Pancreas (tissue), 10 donors: ENCODE measurements around the gene SYT6. TPM values are rescaled to one million over a fixed set of nuclear protein-coding genes. Genes with fewer than 3 reads are reported as not detected.
A peak's percentile ranks its signal among the peaks of the same experiment; 100 is the strongest.

ENCODE experiments used
- ATAC-seq, 4 donors: fragments of 200-7000 bp; cut with Tn5 transposase; one replicate each; pipeline versions ENCODE4 v1.8.0 to v1.9.1; 2020; ENCODE audit warnings: mild to moderate bottlenecking in 4 of 4, moderate library complexity in 4 of 4
- DNase-seq, 6 donors: peaks; one replicate each; pipeline ENCODE4 v3.0.0-alpha.2; 2020
- FAIRE-seq: peaks from 2 replicates; lab custom pipeline; 2012; peaks lifted over from hg19 to GRCh38; lab: Jason Lieb, UNC
- H3K27ac ChIP-seq, 4 donors: fragments of 200-600 bp; sonication (generic); 1 replicate in 3 of 4; 2 replicates in 1 of 4; pipeline versions ENCODE4 v1.5.0 to v1.8.0; 2020
- H3K27me3 ChIP-seq, 4 donors: fragments of 200-600 bp; one replicate each; pipeline ENCODE4 v1.8.0; 2021
- H3K36me3 ChIP-seq, 3 donors: fragments of 200-600 bp; sonication (generic) in 1 of 3; one replicate each; pipeline versions ENCODE4 v1.5.0 to v1.8.0; 2020 to 2021
- H3K4me1 ChIP-seq, 3 donors: fragments of 200-600 bp; one replicate each; pipeline ENCODE4 v1.8.0; 2021
- H3K4me3 ChIP-seq, 4 donors: fragments of 200-600 bp; sonication (generic) in 2 of 4; one replicate each; pipeline versions ENCODE4 v1.5.0 to v1.8.0; 2020 to 2021
- H3K9me3 ChIP-seq, 4 donors: fragments of 200-600 bp; one replicate each; pipeline ENCODE4 v1.8.0; 2021
- WGBS, 2 donors: extraction: QIAGEN DNeasy Blood & Tissue Kit; methylation state at CpG; one replicate each; pipeline ENCODE4 v1.1.7; 2013; 5-methylcytosine and 5-hydroxymethylcytosine counted together
- intact Hi-C, 3 donors: fragments of 100-400 bp; cut with DNase I; formaldehyde crosslinking; loops; one replicate each; pipeline versions ENCODE4 v1.11.1 to v1.14.2; 2022
- polyA plus RNA-seq, 2 donors: library from polyadenylated mRNA; stranded (reverse); fragments of 200-250 nt; gene quantifications; one replicate each; pipeline ENCODE4 v1.2.3, GENCODE V29; 2013
- total RNA-seq, 6 donors: library from RNA; stranded (reverse); fragmentation: NEBNext Ultra II Directional in 4 of 6; extraction: Animal tissue kit (Norgen Biotek cat#: 25700) in 4 of 6; gene quantifications; one replicate each; pipeline versions ENCODE4 v1.2.1 to v1.2.4, GENCODE V29; 2021 to 2023
- TF ChIP-seq, protein P1 (sequence below), 4 donors: fragments of 200-600 bp; sonication (generic) in 3 of 4; IDR thresholded peaks; one replicate each; pipeline versions ENCODE4 v1.5.0 to v1.8.0; 2021; ENCODE audit warnings: antibody characterized with exemption in 4 of 4
- donor health status: healthy with polysubstance abuse.
- donor health status: DM: no; HTN: no; CAD: no; lungs with moderate emphysema.
- donor health status: DM: no; HTN: no; CAD: no.
- donor health status: control.
- donor health status: control.
- donor health status: Bipolar disorder and iron deficiency.
- donor health status: DM: yes; HTN: yes; CAD: no.
- donor health status: DM: no; HTN: no; CAD: no.
- donor health status: DM: no; HTN: no; CAD: no.
- donor health status: DM: yes; HTN: yes; CAD: no.

SYT6 gene
- total and polyA plus RNA-seq, 8 donors: 0.81 to 5.2 (median 2.9) TPM

DNA sequence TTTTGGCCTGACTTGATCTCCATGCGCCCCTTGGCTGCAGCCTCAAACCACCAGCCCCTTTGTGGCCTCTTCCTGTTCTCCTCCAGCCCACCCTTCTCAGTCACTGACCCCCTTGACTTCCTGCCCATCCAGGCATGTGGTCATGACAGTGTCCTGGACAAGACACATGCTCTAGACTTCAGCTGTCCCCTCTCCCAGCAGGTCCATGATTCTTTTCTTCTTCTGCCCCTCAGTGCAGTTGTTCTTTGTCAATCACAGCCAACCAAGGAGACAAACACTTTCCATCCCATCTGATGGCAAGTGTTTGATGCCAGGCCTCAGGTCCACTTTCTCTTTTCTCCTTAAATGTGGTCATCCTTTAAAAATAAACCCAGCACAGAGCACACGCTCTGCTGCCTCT is 49.7 kb downstream of the SYT6 start:
- H3K27ac ChIP-seq: no peak overlapping the region
- 69 to 78% methylated on average over 2 of the region's 2 CpGs for whole genome bisulfite sequencing, 2 donors
- no peak for FAIRE-seq
- H3K4me3 ChIP-seq: no peak overlapping the region
- intact Hi-C loops: no loop called here
- no peaks in the 10 kb centered on the region for H3K9me3 ChIP-seq
- DNase-seq: no peak
- H3K36me3 ChIP-seq: no peaks in the 10 kb centered on the region
- no peaks in the 10 kb centered on the region for H3K27me3 ChIP-seq
- no peaks in the 10 kb centered on the region for H3K4me1 ChIP-seq
- no peak for ATAC-seq
- TF ChIP-seq, protein P1, sequence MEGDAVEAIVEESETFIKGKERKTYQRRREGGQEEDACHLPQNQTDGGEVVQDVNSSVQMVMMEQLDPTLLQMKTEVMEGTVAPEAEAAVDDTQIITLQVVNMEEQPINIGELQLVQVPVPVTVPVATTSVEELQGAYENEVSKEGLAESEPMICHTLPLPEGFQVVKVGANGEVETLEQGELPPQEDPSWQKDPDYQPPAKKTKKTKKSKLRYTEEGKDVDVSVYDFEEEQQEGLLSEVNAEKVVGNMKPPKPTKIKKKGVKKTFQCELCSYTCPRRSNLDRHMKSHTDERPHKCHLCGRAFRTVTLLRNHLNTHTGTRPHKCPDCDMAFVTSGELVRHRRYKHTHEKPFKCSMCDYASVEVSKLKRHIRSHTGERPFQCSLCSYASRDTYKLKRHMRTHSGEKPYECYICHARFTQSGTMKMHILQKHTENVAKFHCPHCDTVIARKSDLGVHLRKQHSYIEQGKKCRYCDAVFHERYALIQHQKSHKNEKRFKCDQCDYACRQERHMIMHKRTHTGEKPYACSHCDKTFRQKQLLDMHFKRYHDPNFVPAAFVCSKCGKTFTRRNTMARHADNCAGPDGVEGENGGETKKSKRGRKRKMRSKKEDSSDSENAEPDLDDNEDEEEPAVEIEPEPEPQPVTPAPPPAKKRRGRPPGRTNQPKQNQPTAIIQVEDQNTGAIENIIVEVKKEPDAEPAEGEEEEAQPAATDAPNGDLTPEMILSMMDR (IDR thresholded peaks at IDR 0.05): no peak

DNA sequence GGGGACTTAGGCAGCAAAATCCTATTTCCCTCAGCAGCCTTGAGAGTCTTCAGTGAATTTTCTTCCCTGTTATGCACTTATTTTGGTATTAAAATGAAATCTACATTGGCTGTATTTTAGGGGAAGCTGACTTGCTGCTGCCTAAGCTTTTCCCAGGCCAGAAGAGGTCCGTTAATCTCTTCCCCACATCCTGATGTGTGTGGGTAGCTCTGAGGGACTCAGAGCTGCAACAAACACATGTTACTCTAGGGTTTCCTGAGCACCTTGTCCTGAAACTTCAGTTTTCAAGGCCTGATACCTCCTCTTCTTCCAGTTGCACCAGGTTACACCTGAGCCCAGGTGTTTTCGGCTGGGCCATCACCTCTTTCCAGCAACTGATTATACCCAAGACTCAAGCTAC is 51.5 kb downstream of the SYT6 start:
- Histone ChIP-seq H3K9me3 (no peaks in the 10 kb centered on the region), H3K4me1 (no peaks in the 10 kb centered on the region), H3K27ac (no peak overlapping the region), H3K27me3 (no peaks in the 10 kb centered on the region), H3K4me3 (no peak overlapping the region), H3K36me3 (no peaks in the 10 kb centered on the region)
- no peak for ATAC-seq
- WGBS, 2 donors: 87 to 89% methylated on average over 2 of the region's 2 CpGs
- no peak for DNase-seq
- TF ChIP-seq, protein P1 (IDR thresholded peaks at IDR 0.05): no peak
- no peak for FAIRE-seq
- intact Hi-C loops: no loop called here

DNA sequence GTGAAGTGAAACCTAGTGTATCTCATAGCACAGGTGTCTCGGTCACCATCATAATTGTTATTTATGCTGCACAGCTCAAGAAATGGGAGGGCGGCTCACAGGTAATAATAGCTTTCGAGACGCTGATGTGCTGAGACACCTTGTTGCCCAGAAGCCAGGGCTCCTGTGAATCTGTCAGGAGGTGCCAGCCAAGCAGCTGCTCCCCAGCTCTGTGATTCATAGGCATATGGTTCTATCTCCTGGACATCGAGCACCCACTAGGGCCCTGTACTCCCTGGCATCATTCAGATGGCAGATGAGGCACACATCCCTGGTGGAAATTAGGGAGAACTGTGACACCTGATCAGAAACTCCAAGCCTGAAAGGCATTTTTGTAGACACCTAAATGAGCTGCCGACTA is 53.5 kb downstream of the SYT6 start:
- intact Hi-C loops: no loop called here
- H3K27ac ChIP-seq: no peak overlapping the region
- no peak overlapping the region for H3K4me3 ChIP-seq
- ATAC-seq (no peak), FAIRE-seq (no peak), DNase-seq (no peak)
- H3K4me1 ChIP-seq: no peaks in the 10 kb centered on the region
- no peaks in the 10 kb centered on the region for H3K9me3 ChIP-seq
- TF ChIP-seq, protein P1 (IDR thresholded peaks at IDR 0.05): no peak
- 78 to 86% methylated on average over 6 of the region's 6 CpGs for WGBS, 2 donors
- no peaks in the 10 kb centered on the region for H3K36me3 ChIP-seq
- no peaks in the 10 kb centered on the region for H3K27me3 ChIP-seq

DNA sequence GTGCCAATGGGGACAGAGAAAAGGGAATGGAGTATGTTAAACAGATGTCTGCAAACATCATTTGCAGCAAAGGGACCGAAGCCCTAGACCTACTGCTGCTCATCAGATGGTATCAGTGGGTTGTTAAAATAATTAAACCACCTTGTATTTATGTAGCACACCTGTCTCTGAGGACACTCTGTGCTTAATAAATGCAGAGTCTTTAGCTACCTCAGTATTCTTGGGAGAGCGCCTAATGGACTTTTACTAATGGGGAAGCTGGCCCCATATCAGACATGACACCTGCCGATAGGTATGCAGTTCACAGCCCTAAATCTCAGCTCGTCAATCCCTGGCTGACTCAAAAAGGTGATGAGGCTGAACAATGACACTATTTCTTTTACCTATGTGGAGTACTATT is 54.4 kb downstream of the SYT6 start:
- WGBS, 2 donors: 50 to 61% methylated on average over 4 of the region's 4 CpGs
- no peak for DNase-seq
- no peaks in the 10 kb centered on the region for H3K9me3 ChIP-seq
- no peak for FAIRE-seq
- no peaks in the 10 kb centered on the region for H3K27me3 ChIP-seq
- peak in 2 of 4 donors; percentile 27 to 54 for ATAC-seq
- TF ChIP-seq, protein P1 (IDR thresholded peaks at IDR 0.05): no peak
- no peaks in the 10 kb centered on the region for H3K4me1 ChIP-seq
- intact Hi-C loops: no loop called here
- no peak overlapping the region for H3K4me3 ChIP-seq
- H3K27ac ChIP-seq: no peak overlapping the region
- H3K36me3 ChIP-seq: no peaks in the 10 kb centered on the region

DNA sequence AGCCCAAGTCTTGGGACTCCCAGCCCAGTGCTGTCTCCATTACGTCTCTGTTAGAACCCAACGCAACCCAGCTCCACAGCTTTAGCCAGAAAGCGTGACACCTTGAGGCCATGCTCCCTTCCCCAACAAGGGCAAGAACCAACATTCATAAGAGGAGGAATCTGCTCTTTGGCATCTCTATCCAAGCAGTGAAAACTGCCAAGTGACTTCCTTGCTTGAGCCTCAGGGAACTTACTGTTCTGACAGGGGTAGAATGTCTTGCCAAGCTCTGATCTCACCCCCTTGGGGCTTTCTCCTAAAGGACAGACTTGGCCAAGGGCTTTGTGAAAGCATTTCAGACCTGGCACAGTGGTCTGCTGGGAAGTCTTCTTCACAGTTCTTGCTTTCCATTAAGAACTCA is 56.6 kb downstream of the SYT6 start:
- H3K36me3 ChIP-seq: no peaks in the 10 kb centered on the region
- TF ChIP-seq, protein P1 (IDR thresholded peaks at IDR 0.05): no peak
- no peak for DNase-seq
- no peak overlapping the region for H3K4me3 ChIP-seq
- WGBS, 2 donors: 73 to 92% methylated on average over 3 of the region's 3 CpGs
- H3K9me3 ChIP-seq: no peaks in the 10 kb centered on the region
- no peaks in the 10 kb centered on the region for H3K27me3 ChIP-seq
- no peaks in the 10 kb centered on the region for H3K4me1 ChIP-seq
- no peak for FAIRE-seq
- intact Hi-C loops: no loop called here
- H3K27ac ChIP-seq: no peak overlapping the region
- peak in 1 of 4 donors; percentile 24 for ATAC-seq
